Bronchial epithelial cell (primary cell): ENCODE results near the gene CNOT2. TPM values are rescaled to one million over a fixed set of nuclear protein-coding genes. Genes with fewer than 3 reads are reported as not detected.

Experiments used
- DNase-seq: peaks from one replicate; pipeline ENCODE4 v3.0.0-alpha.2; 2010; ENCODE audit warnings: low read depth
- FAIRE-seq: peaks from 2 replicates; lab custom pipeline; 2011; peaks lifted over from hg19 to GRCh38; lab: Jason Lieb, UNC
- H3K27me3 ChIP-seq: 2 replicates; pipeline ENCODE4 v1.5.1; 2011; ENCODE audit warnings: low read length; ENCODE audit not compliant: control insufficient read depth, insufficient read depth
- H3K36me3 ChIP-seq: 2 replicates; pipeline ENCODE4 v1.5.1; 2011; ENCODE audit warnings: low read length; ENCODE audit not compliant: control insufficient read depth, insufficient read depth
- H3K4me3 ChIP-seq: 2 replicates; pipeline ENCODE4 v1.5.1; 2011; ENCODE audit warnings: mild to moderate bottlenecking, low read depth, low read length, control low read depth
- total RNA-seq: library from RNA; depleted of rRNA; stranded (reverse); fragments of >200 nt; gene quantifications from 2 replicates; pipeline ENCODE4 v1.2.1, GENCODE V29; 2014
- TF ChIP-seq, protein P1 (sequence below): IDR thresholded peaks from 2 replicates; pipeline ENCODE4 v1.5.1; 2011; ENCODE audit warnings: mild to moderate bottlenecking, moderate library complexity, low read length, control low read depth, inconsistent platforms; ENCODE audit not compliant: insufficient read depth, severe bottlenecking

The CNOT2 gene
- total RNA-seq, 1 donor from 2014 or later: 116 TPM

DNA sequence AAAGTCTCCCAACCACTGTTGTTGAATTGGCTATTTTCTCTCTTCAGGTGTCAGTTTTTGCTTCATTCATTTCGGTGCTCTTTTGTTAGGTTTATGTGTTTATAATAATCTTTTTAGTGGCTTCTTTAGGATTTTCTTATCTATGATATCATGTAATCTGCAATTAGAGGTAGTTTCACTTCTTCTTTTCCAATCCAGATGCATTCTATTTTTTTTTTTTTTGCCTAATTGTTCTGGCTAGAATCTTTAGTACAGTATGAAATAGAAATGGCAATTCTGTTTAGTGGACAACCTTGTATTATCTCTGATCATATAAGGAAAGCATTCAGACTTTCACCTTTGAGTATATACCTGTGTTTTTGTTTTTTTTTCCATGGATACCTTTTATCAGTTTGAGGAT lies 17.4 kb downstream of the CNOT2 start:
- FAIRE-seq (no peak), DNase-seq (no peak)
- no peak overlapping the region for H3K4me3 ChIP-seq
- H3K36me3 ChIP-seq: no peaks in the 10 kb centered on the region
- H3K27me3 ChIP-seq: no peaks in the 10 kb centered on the region
- TF ChIP-seq, protein P1, sequence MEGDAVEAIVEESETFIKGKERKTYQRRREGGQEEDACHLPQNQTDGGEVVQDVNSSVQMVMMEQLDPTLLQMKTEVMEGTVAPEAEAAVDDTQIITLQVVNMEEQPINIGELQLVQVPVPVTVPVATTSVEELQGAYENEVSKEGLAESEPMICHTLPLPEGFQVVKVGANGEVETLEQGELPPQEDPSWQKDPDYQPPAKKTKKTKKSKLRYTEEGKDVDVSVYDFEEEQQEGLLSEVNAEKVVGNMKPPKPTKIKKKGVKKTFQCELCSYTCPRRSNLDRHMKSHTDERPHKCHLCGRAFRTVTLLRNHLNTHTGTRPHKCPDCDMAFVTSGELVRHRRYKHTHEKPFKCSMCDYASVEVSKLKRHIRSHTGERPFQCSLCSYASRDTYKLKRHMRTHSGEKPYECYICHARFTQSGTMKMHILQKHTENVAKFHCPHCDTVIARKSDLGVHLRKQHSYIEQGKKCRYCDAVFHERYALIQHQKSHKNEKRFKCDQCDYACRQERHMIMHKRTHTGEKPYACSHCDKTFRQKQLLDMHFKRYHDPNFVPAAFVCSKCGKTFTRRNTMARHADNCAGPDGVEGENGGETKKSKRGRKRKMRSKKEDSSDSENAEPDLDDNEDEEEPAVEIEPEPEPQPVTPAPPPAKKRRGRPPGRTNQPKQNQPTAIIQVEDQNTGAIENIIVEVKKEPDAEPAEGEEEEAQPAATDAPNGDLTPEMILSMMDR: no peak

DNA sequence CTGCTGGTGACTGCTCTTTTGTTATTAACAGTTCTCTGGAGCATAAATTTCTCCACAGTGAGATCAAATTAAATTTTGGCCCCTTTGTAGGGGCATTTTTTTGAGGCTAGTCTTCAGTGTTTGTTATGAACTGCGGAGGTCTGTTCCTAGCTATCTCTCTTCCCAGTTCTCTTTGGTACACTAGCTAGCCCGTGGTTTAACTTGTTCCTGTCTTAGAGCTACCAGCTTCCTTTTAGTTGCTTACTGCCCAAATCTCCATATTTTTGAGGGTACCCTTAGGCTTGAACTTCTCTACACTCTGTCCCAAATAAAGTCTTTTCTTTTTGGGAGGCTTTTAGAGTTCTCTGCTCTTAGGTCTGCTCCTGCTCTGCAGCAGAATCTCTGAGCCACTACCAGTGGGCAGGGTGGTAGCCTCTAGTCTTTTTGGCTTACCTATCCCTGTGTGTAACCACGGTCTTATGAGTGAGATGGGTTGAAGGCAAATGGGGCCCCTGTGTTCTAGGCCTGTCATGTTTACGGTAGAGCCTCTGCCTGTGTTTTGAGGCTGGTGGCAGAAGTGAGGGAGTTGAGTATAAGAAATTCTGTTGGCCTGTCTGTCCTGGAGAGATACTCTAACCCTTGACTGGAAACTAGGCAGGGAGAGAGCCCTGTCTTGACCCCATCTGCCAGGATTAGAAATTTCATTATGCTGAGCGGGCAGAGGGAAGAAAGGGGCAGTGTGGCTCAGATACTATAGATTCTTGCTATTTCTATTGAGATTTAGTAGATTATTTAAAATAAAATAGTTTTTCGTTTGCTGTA lies 21.0 kb downstream of the CNOT2 start:
- FAIRE-seq (no peak), DNase-seq (no peak)
- H3K36me3 ChIP-seq: no peaks in the 10 kb centered on the region
- no peaks in the 10 kb centered on the region for H3K27me3 ChIP-seq
- H3K4me3 ChIP-seq: no peak overlapping the region
- TF ChIP-seq, protein P1: no peak

DNA sequence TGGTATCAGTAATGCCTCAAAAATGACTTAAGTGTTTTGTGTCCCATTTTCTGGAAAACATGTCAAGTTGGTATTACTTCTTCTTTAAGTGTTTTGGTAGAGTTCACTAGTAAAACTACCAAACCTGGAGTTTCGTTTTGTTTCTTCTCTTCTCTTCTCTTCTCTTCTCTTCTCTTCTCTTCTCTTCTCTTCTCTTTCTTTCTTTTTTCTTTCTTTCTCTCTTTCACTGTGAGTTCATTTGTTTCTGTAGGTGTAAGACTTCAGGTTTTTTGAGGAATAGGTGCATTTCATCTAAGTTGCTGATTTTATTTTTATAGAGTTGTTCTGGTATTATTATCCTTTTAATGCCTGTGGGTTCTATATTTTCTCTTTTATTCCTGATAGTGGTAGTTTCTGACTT lies 21.9 kb downstream of the CNOT2 start:
- FAIRE-seq (no peak), DNase-seq (no peak)
- Histone ChIP-seq H3K27me3 (no peaks in the 10 kb centered on the region), H3K36me3 (no peaks in the 10 kb centered on the region), H3K4me3 (no peak overlapping the region)
- TF ChIP-seq, protein P1: no peak

DNA sequence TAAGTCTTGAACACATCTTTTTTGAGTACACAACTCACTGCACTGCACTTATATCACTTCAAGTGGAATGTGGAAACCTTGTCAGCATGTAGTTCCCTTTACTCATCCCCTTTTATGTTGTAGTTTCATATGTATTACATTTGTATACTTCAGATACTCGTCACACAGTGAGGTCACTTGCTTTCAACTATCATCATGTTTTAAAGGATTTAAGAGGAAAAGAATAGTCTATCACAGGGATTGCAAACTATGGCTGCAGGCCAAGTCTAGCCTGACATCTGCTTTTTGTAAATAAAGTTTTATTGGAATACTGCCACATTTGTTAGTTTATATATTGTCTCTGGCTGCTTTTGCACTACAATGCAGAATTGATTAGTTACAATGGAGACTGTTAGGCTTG lies 24.3 kb downstream of the CNOT2 start:
- Histone ChIP-seq H3K4me3 (no peak overlapping the region), H3K27me3 (no peaks in the 10 kb centered on the region), H3K36me3 (no peaks in the 10 kb centered on the region)
- DNase-seq (no peak), FAIRE-seq (no peak)
- TF ChIP-seq, protein P1: no peak

DNA sequence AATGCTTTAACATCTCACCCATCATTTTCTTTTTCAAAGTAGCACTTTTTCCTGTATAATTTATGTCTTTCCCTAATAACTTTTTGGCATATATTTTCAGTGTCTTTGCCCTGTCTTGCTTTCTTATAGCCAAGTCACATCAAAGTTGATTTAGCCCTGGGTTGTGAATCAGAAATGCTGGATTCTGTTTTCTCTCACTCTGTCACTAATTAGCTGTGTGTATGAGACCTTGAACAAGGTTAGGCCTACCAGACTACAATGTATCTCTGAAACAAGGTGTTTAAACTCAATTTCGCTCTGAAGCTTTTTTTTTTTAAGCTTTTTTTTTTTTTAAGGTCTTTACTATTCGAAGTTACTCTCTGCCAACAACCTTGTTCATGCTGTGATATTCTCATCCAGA lies 25.7 kb downstream of the CNOT2 start:
- no peak for FAIRE-seq
- H3K36me3 ChIP-seq: no peaks in the 10 kb centered on the region
- TF ChIP-seq, protein P1: no peak

More for the DNA sequence above, 25.7 kb downstream of the CNOT2 start:
- no peaks in the 10 kb centered on the region for H3K27me3 ChIP-seq
- no peak overlapping the region for H3K4me3 ChIP-seq
- DNase-seq: no peak
